ENCODE data around the gene SLC12A4. TPM values are rescaled to one million over a fixed set of nuclear protein-coding genes. Genes with fewer than 3 reads are reported as not detected.

The SLC12A4 gene
- total and polyA plus RNA-seq, 4 donors: 8.0 to 37.3 (median 17.1) TPM

GRCh38 chr16:67971111-67971510, 2.7 kb upstream of the SLC12A4 start:
- H3K9ac ChIP-seq (ENCODE audit: low read depth in 1 of 2, low read length in 2 of 2): no peak overlapping the region
- no peak overlapping the region for H3K4me3 ChIP-seq (ENCODE audit: low read depth in 1 of 3, low read length in 3 of 3)
- no peaks in the 10 kb centered on the region for H3K36me3 ChIP-seq (ENCODE audit: control insufficient read depth in 4 of 4, insufficient read depth in 3 of 4, low read depth in 1 of 4, low read length in 3 of 4)
- WGBS: 95% methylated on average over 9 of the region's 9 CpGs
- no peak overlapping the region for H3K27ac ChIP-seq (ENCODE audit: low read depth in 1 of 2, low read length in 2 of 2)
- no peaks in the 10 kb centered on the region for H3K9me3 ChIP-seq (ENCODE audit: control insufficient read depth in 4 of 4, low read length in 3 of 4)
- H3K27me3 ChIP-seq (ENCODE audit: control insufficient read depth in 4 of 4, insufficient read depth in 4 of 4, low read length in 3 of 4): no peaks in the 10 kb centered on the region
- H3K4me1 ChIP-seq (ENCODE audit: control insufficient read depth in 4 of 4, insufficient read depth in 4 of 4, low read length in 3 of 4): peaks cover 3 to 21% (median 16%) of the 10 kb centered on the region in 4 donors
- DNase-seq (ENCODE audit: low spot score): no peak
- TF ChIP-seq SP1 (IDR thresholded peaks at IDR 0.05) (no peak), FOXA1 (IDR thresholded peaks at IDR 0.05) (no peak), HNF4A (conservative IDR thresholded peaks at IDR 0.05) (no peak), GABPA (IDR thresholded peaks at IDR 0.05 in 1 of 2, conservative IDR thresholded peaks at IDR 0.05 in 1 of 2) (no peak), TAF1 (conservative IDR thresholded peaks at IDR 0.05) (no peak), RAD21 (IDR thresholded peaks at IDR 0.05) (no peak), HNF4G (IDR thresholded peaks at IDR 0.05) (no peak), YY1 (IDR thresholded peaks at IDR 0.05) (no peak), JUND (IDR thresholded peaks at IDR 0.05) (no peak), RXRA (IDR thresholded peaks at IDR 0.05) (no peak)
- TF ChIP-seq, protein P1, sequence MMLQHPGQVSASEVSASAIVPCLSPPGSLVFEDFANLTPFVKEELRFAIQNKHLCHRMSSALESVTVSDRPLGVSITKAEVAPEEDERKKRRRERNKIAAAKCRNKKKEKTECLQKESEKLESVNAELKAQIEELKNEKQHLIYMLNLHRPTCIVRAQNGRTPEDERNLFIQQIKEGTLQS (IDR thresholded peaks at IDR 0.05): no peak
- TF ChIP-seq, protein P2, sequence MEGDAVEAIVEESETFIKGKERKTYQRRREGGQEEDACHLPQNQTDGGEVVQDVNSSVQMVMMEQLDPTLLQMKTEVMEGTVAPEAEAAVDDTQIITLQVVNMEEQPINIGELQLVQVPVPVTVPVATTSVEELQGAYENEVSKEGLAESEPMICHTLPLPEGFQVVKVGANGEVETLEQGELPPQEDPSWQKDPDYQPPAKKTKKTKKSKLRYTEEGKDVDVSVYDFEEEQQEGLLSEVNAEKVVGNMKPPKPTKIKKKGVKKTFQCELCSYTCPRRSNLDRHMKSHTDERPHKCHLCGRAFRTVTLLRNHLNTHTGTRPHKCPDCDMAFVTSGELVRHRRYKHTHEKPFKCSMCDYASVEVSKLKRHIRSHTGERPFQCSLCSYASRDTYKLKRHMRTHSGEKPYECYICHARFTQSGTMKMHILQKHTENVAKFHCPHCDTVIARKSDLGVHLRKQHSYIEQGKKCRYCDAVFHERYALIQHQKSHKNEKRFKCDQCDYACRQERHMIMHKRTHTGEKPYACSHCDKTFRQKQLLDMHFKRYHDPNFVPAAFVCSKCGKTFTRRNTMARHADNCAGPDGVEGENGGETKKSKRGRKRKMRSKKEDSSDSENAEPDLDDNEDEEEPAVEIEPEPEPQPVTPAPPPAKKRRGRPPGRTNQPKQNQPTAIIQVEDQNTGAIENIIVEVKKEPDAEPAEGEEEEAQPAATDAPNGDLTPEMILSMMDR (IDR thresholded peaks at IDR 0.05; ENCODE audit: low read depth, low read length, missing input control): no peak
- TF ChIP-seq, protein P3, sequence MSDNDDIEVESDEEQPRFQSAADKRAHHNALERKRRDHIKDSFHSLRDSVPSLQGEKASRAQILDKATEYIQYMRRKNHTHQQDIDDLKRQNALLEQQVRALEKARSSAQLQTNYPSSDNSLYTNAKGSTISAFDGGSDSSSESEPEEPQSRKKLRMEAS (IDR thresholded peaks at IDR 0.05): no peak
- TF ChIP-seq, protein P4, sequence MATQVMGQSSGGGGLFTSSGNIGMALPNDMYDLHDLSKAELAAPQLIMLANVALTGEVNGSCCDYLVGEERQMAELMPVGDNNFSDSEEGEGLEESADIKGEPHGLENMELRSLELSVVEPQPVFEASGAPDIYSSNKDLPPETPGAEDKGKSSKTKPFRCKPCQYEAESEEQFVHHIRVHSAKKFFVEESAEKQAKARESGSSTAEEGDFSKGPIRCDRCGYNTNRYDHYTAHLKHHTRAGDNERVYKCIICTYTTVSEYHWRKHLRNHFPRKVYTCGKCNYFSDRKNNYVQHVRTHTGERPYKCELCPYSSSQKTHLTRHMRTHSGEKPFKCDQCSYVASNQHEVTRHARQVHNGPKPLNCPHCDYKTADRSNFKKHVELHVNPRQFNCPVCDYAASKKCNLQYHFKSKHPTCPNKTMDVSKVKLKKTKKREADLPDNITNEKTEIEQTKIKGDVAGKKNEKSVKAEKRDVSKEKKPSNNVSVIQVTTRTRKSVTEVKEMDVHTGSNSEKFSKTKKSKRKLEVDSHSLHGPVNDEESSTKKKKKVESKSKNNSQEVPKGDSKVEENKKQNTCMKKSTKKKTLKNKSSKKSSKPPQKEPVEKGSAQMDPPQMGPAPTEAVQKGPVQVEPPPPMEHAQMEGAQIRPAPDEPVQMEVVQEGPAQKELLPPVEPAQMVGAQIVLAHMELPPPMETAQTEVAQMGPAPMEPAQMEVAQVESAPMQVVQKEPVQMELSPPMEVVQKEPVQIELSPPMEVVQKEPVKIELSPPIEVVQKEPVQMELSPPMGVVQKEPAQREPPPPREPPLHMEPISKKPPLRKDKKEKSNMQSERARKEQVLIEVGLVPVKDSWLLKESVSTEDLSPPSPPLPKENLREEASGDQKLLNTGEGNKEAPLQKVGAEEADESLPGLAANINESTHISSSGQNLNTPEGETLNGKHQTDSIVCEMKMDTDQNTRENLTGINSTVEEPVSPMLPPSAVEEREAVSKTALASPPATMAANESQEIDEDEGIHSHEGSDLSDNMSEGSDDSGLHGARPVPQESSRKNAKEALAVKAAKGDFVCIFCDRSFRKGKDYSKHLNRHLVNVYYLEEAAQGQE (IDR thresholded peaks at IDR 0.05): no peak
- TF ChIP-seq, protein P5, sequence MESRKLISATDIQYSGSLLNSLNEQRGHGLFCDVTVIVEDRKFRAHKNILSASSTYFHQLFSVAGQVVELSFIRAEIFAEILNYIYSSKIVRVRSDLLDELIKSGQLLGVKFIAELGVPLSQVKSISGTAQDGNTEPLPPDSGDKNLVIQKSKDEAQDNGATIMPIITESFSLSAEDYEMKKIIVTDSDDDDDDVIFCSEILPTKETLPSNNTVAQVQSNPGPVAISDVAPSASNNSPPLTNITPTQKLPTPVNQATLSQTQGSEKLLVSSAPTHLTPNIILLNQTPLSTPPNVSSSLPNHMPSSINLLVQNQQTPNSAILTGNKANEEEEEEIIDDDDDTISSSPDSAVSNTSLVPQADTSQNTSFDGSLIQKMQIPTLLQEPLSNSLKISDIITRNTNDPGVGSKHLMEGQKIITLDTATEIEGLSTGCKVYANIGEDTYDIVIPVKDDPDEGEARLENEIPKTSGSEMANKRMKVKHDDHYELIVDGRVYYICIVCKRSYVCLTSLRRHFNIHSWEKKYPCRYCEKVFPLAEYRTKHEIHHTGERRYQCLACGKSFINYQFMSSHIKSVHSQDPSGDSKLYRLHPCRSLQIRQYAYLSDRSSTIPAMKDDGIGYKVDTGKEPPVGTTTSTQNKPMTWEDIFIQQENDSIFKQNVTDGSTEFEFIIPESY (IDR thresholded peaks at IDR 0.05): no peak

Data from liver (tissue), 9 donors.